Kidney (tissue), 14 donors: ENCODE results near the gene SPACA4. TPM values are rescaled to one million over a fixed set of nuclear protein-coding genes. Genes with fewer than 3 reads are reported as not detected.

Experiments used
- DNase-seq, 5 donors: peaks; one replicate each; pipeline ENCODE4 v3.0.0-alpha.2; 2013 to 2020
- FAIRE-seq: peaks from 2 replicates; lab custom pipeline; 2012; peaks lifted over from hg19 to GRCh38; lab: Jason Lieb, UNC
- H3K27ac ChIP-seq, 2 donors: one replicate each; pipeline ENCODE4 v1.7.0; 2013; ENCODE audit warnings: low read depth in 2 of 2, low read length in 2 of 2, inconsistent platforms in 1 of 2
- H3K27me3 ChIP-seq: one replicate; pipeline ENCODE4 v1.7.1; 2013; ENCODE audit warnings: low read length, inconsistent platforms; ENCODE audit not compliant: control insufficient read depth, insufficient read depth
- H3K36me3 ChIP-seq, 3 donors: one replicate each; pipeline versions ENCODE4 v1.7.0 to v1.7.1; 2013; ENCODE audit warnings: low read length in 3 of 3, control low read depth in 1 of 3, inconsistent platforms in 1 of 3; ENCODE audit not compliant: insufficient read depth in 3 of 3, control insufficient read depth in 2 of 3
- H3K4me1 ChIP-seq, 3 donors: one replicate each; pipeline versions ENCODE4 v1.7.0 to v1.7.1; 2013; ENCODE audit warnings: low read length in 3 of 3, inconsistent platforms in 1 of 3, low read depth in 1 of 3; ENCODE audit not compliant: control insufficient read depth in 2 of 3, insufficient read depth in 2 of 3
- H3K4me3 ChIP-seq, 3 donors: one replicate each; pipeline versions ENCODE4 v1.7.0 to v1.8.1; 2013; ENCODE audit warnings: low read length in 3 of 3, control low read depth in 1 of 3, inconsistent platforms in 1 of 3
- H3K9ac ChIP-seq, 3 donors: one replicate each; pipeline versions ENCODE4 v1.7.0 to v1.7.1; 2013; ENCODE audit warnings: low read length in 3 of 3, control low read depth in 1 of 3, inconsistent platforms in 1 of 3
- H3K9me3 ChIP-seq, 3 donors: one replicate each; pipeline versions ENCODE4 v1.7.0 to v1.7.1; 2013; ENCODE audit warnings: low read length in 3 of 3, control low read depth in 1 of 3, inconsistent platforms in 1 of 3; ENCODE audit not compliant: control insufficient read depth in 2 of 3, insufficient read depth in 1 of 3
- intact Hi-C: fragments of 100-400 bp; cut with DNase I; formaldehyde crosslinking; loops from one replicate; pipeline ENCODE4 v1.11.1; 2022
- polyA plus RNA-seq: library from polyadenylated mRNA; stranded (reverse); fragments of 350-450 nt; fragmentation: Illumina TruSeq; extraction: RNeasy Lipid Tissue Mini Kit (QIAGEN cat#74804); gene quantifications from one replicate; pipeline ENCODE4 v1.2.3, GENCODE V29; 2014; ENCODE audit warnings: low read depth, low replicate concordance; ENCODE audit not compliant: insufficient read depth
- total RNA-seq: library from RNA; stranded (reverse); fragmentation: NEBNext Ultra II Directional; extraction: Animal tissue kit (Norgen Biotek cat#: 25700); gene quantifications from one replicate; pipeline ENCODE4 v1.2.1, GENCODE V29; 2021
- TF ChIP-seq, protein P1 (sequence below): IDR thresholded peaks from 3 replicates; pipeline ENCODE4 v1.5.1; 2012; ENCODE audit warnings: mild to moderate bottlenecking, moderate library complexity, borderline replicate concordance; ENCODE audit not compliant: insufficient read depth; ENCODE audit errors: extremely low read depth
- donor health status: control.
- donor health status: control.
- donor health status: control.
- donor health status: control.
- donor health status: control.
- donor health status: DM: yes; HTN: yes; CAD: no.
- donor health status: Normal renal cell carcinoma (clear cell type).

SPACA4 gene
- total and polyA plus RNA-seq, 2 donors from 2014 or later, result not detected

GRCh38 chr19:48627865-48628314 is 21.3 kb downstream of the SPACA4 start:
- H3K9me3 ChIP-seq, result no peaks in the 10 kb centered on the region
- intact Hi-C loops, result no loop called here
- peak in 2 of 5 donors; percentile 51 to 77 for DNase-seq
- peaks cover 0 to 6% (median 3%) of the 10 kb centered on the region in 3 donors for H3K36me3 ChIP-seq
- H3K27me3 ChIP-seq, result no peaks in the 10 kb centered on the region
- H3K4me1 ChIP-seq, result peaks cover 3 to 25% (median 14%) of the 10 kb centered on the region in 3 donors
- no peak for FAIRE-seq
- TF ChIP-seq, protein P1, sequence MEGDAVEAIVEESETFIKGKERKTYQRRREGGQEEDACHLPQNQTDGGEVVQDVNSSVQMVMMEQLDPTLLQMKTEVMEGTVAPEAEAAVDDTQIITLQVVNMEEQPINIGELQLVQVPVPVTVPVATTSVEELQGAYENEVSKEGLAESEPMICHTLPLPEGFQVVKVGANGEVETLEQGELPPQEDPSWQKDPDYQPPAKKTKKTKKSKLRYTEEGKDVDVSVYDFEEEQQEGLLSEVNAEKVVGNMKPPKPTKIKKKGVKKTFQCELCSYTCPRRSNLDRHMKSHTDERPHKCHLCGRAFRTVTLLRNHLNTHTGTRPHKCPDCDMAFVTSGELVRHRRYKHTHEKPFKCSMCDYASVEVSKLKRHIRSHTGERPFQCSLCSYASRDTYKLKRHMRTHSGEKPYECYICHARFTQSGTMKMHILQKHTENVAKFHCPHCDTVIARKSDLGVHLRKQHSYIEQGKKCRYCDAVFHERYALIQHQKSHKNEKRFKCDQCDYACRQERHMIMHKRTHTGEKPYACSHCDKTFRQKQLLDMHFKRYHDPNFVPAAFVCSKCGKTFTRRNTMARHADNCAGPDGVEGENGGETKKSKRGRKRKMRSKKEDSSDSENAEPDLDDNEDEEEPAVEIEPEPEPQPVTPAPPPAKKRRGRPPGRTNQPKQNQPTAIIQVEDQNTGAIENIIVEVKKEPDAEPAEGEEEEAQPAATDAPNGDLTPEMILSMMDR, result no peak
- no peak overlapping the region for H3K9ac ChIP-seq
- no peak overlapping the region for H3K27ac ChIP-seq
- no peak overlapping the region for H3K4me3 ChIP-seq

GRCh38 chr19:48628486-48629296 is 22.1 kb downstream of the SPACA4 start:
- peak in 2 of 5 donors; percentile 73 to 82 for DNase-seq
- FAIRE-seq, result no peak

DNA sequence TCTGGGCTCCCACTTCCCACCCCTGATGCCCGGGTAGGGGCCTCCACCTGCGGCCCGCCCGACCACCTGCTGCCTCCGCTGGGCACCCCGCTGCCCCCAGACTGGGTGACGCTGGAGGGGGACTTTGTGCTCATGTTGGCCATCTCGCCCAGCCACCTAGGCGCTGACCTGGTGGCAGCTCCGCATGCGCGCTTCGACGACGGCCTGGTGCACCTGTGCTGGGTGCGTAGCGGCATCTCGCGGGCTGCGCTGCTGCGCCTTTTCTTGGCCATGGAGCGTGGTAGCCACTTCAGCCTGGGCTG is 22.7 kb downstream of the SPACA4 start:
- Histone ChIP-seq H3K4me1 (peaks cover 3 to 30% (median 20%) of the 10 kb centered on the region in 3 donors), H3K4me3 (no peak overlapping the region), H3K9ac (no peak overlapping the region), H3K36me3 (peaks cover 0 to 6% (median 5%) of the 10 kb centered on the region in 3 donors), H3K27me3 (no peaks in the 10 kb centered on the region), H3K27ac (no peak overlapping the region), H3K9me3 (no peaks in the 10 kb centered on the region)
- intact Hi-C loops, result no loop called here
- DNase-seq (peak in 1 of 5 donors; percentile 80), FAIRE-seq (no peak)
- TF ChIP-seq, protein P1, result no peak

More at GRCh38 chr19:48628486-48629296, 22.1 kb downstream of the SPACA4 start:
- peaks cover 0 to 27% (median 16%) of the 10 kb centered on the region in 3 donors for H3K4me1 ChIP-seq
- H3K27ac ChIP-seq, result no peak overlapping the region
- H3K36me3 ChIP-seq, result peaks cover 0 to 6% (median 5%) of the 10 kb centered on the region in 3 donors
- H3K27me3 ChIP-seq, result no peaks in the 10 kb centered on the region
- TF ChIP-seq, protein P1, result no peak
- no peaks in the 10 kb centered on the region for H3K9me3 ChIP-seq
- intact Hi-C loops, result no loop called here
- no peak overlapping the region for H3K9ac ChIP-seq
- H3K4me3 ChIP-seq, result no peak overlapping the region
